Fibroblast of mammary gland (primary cell): ENCODE data around the gene MET.
"Not testable (repeated sequence)": the region's sequence is repeated elsewhere in the genome, so short reads cannot be mapped to it uniquely, and the experiment has no call there.

Source experiments
- DNase-seq: peaks from one replicate; pipeline ENCODE4 v3.0.0-alpha.2; 2010; ENCODE audit warnings: low read depth
- H3K4me3 ChIP-seq: 2 replicates; pipeline ENCODE4 v1.5.1; 2011; ENCODE audit warnings: low read depth, mild to moderate bottlenecking, low read length, moderate library complexity; ENCODE audit not compliant: control insufficient read depth
- CTCF ChIP-seq: conservative IDR thresholded peaks from 2 replicates; pipeline ENCODE4 v1.5.1; 2011; ENCODE audit warnings: low read depth, low read length, inconsistent platforms; ENCODE audit not compliant: control insufficient read depth, insufficient read depth

MET gene

GRCh38 chr7:116632384-116632783, 39.6 kb upstream of the MET start:
- no peak overlapping the region for H3K4me3 ChIP-seq
- no peak for TF ChIP-seq CTCF
- peak; percentile 18 for DNase-seq

GRCh38 chr7:116633131-116633988, 38.6 kb upstream of the MET start:
- TF ChIP-seq CTCF, result peak; percentile 7
- H3K4me3 ChIP-seq, result no peak overlapping the region
- peak; percentile 60 for DNase-seq

- DNase-seq, result no peak
- no peak for TF ChIP-seq CTCF
- H3K4me3 ChIP-seq, result no peak overlapping the region
These were observed 35.0 kb upstream of the MET start for GRCh38 chr7:116636997-116637396.

GRCh38 chr7:116638592-116638991, 33.4 kb upstream of the MET start:
- not testable (repeated sequence) for H3K4me3 ChIP-seq, DNase-seq

GRCh38 chr7:116641551-116642153, 30.3 kb upstream of the MET start:
- no peak overlapping the region for H3K4me3 ChIP-seq
- no peak for DNase-seq
- no peak for TF ChIP-seq CTCF

- not testable (repeated sequence) for DNase-seq, H3K4me3 ChIP-seq
These were observed 28.8 kb upstream of the MET start for GRCh38 chr7:116643148-116643547.

- TF ChIP-seq CTCF, result no peak
- no peak overlapping the region for H3K4me3 ChIP-seq
- no peak for DNase-seq
These were observed 27.4 kb upstream of the MET start for GRCh38 chr7:116644628-116645027.

GRCh38 chr7:116647290-116647689, 24.7 kb upstream of the MET start:
- no peak for DNase-seq
- no peak for TF ChIP-seq CTCF
- H3K4me3 ChIP-seq, result no peak overlapping the region
